Panc1 (cell line): ENCODE data around the gene YY1. TPM values are rescaled to one million over a fixed set of nuclear protein-coding genes. Genes with fewer than 3 reads are reported as not detected.

ENCODE experiments used
- ATAC-seq: fragments of 200-7000 bp; cut with Tn5 transposase; 2 replicates; pipeline ENCODE4 v1.9.1; 2020; ENCODE audit warnings: mild to moderate bottlenecking, moderate library complexity
- BruUV-seq: library from RNA; stranded (reverse); fragments of 400-500 nt; replicated peaks from 2 replicates; lab custom pipeline; 2021; lab: Mats Ljungman, UMichigan
- CTCF ChIA-PET: fragments of 300-600 bp; sonication (Branson Sonifier 250); formaldehyde crosslinking; loops from one replicate; lab custom pipeline; 2022; ENCODE audit warnings: antibody characterized with exemption; lab: Charles Lee
- POLR2A ChIA-PET: fragments of 300-600 bp; sonication (Branson Sonifier 250); formaldehyde crosslinking; loops from one replicate; lab custom pipeline; 2022; ENCODE audit warnings: antibody characterized with exemption; lab: Charles Lee
- DNase-seq: peaks from one replicate; pipeline ENCODE4 v3.0.0-alpha.2; 2010; ENCODE audit warnings: low read depth, low spot score
- H3K27ac ChIP-seq: 2 replicates; pipeline ENCODE4 v1.5.1; 2011; ENCODE audit warnings: mild to moderate bottlenecking, low read length, inconsistent platforms
- H3K27me3 ChIP-seq: fragments of 200-500 bp; sonication (Bioruptor generic); 2 replicates; pipeline ENCODE4 v1.6.0; 2014; ENCODE audit warnings: low read length, inconsistent platforms; ENCODE audit not compliant: control insufficient read depth, insufficient read depth
- H3K36me3 ChIP-seq: fragments of 200-500 bp; sonication (Bioruptor generic); 2 replicates; pipeline ENCODE4 v1.5.1; 2014; ENCODE audit warnings: inconsistent platforms, mild to moderate bottlenecking, low read length, moderate library complexity; ENCODE audit not compliant: control insufficient read depth, insufficient read depth
- H3K4me1 ChIP-seq: 2 replicates; pipeline ENCODE4 v1.5.1; 2011; ENCODE audit warnings: inconsistent platforms, mild to moderate bottlenecking, low read length, moderate library complexity; ENCODE audit not compliant: control insufficient read depth, insufficient read depth
- H3K4me3 ChIP-seq, 2 experiments: 2 replicates each; pipeline ENCODE4 v1.5.1; 2011 to 2012; ENCODE audit warnings: low read depth in 2 of 2, low read length in 2 of 2, mild to moderate bottlenecking in 2 of 2, inconsistent platforms in 1 of 2, moderate library complexity in 1 of 2
- H3K9me3 ChIP-seq: fragments of 200-500 bp; sonication (Bioruptor generic); 2 replicates; pipeline ENCODE4 v1.5.1; 2014; ENCODE audit warnings: low read depth, mild to moderate bottlenecking, inconsistent platforms, low read length, moderate library complexity; ENCODE audit not compliant: control insufficient read depth, insufficient read depth
- CTCF ChIP-seq: fragments of 450-650 bp; IDR thresholded peaks from 2 replicates; pipeline ENCODE4 v1.5.1; 2017; ENCODE audit warnings: mild to moderate bottlenecking
- POLR2AphosphoS5 ChIP-seq: IDR thresholded peaks from 2 replicates; pipeline ENCODE4 v1.6.1; 2012; ENCODE audit warnings: mild to moderate bottlenecking, low read depth, low read length, moderate library complexity
- REST ChIP-seq, 2 experiments: IDR thresholded peaks; 2 replicates each; pipeline ENCODE4 v1.6.1; 2011 to 2012; ENCODE audit warnings: low read depth in 2 of 2, control low read depth in 1 of 2, low read length in 1 of 2, mild to moderate bottlenecking in 1 of 2, moderate library complexity in 1 of 2; ENCODE audit not compliant: insufficient read depth in 1 of 2
- SIN3A ChIP-seq: IDR thresholded peaks from 2 replicates; pipeline ENCODE4 v1.6.1; 2012; ENCODE audit warnings: low read depth, mild to moderate bottlenecking, low read length, moderate library complexity, borderline replicate concordance; ENCODE audit not compliant: insufficient read depth
- TCF7L2 ChIP-seq: IDR thresholded peaks from 2 replicates; pipeline ENCODE4 v1.6.1; 2011; ENCODE audit warnings: mild to moderate bottlenecking, low read depth, low read length, inconsistent platforms
- in situ Hi-C: cut with HindIII; loops from 2 replicates; pipeline ENCODE4 v1.10.0; 2016; ENCODE audit warnings: low sequenced_read_pairs, low pct_unique_long_range_greater_than_20kb
- intact Hi-C: fragments of 100-400 bp; cut with micrococcal nuclease; formaldehyde crosslinking; loops from one replicate; pipeline ENCODE4 v1.10.0; 2022; ENCODE audit not compliant: unreplicated experiment
- total RNA-seq: library from RNA; stranded (reverse); gene quantifications from one replicate; pipeline ENCODE4 v1.2.1, GENCODE V29; 2021; ENCODE audit not compliant: unreplicated experiment

The YY1 gene
- total RNA-seq, 1 experiment from 2014 or later = 71.3 TPM

- Histone ChIP-seq H3K4me1 (peaks cover 14% of the 10 kb centered on the region), H3K36me3 (no peaks in the 10 kb centered on the region), H3K27me3 (no peaks in the 10 kb centered on the region), H3K4me3 (no peak overlapping the region), H3K9me3 (no peaks in the 10 kb centered on the region), H3K27ac (no peak overlapping the region)
- TF ChIP-seq SIN3A (no peak), TCF7L2 (no peak), CTCF (no peak), POLR2AphosphoS5 (no peak), REST (IDR thresholded peaks at IDR 0.05; ENCODE audit: insufficient read depth in 1 of 2, low read depth in 2 of 2, low read length in 1 of 2) (no peak)
- ATAC-seq = no peak
- POLR2A ChIA-PET = no interaction called here
- no peak for DNase-seq
- CTCF ChIA-PET = interaction anchor here (0.5 kb wide), 1 partner anchor 12 kb away, joined by 4 read pairs; no protein-coding TSS in a partner anchor
- intact Hi-C loops = no loop called here
- in situ Hi-C loops = no loop called here
- no TSS peak for BruUV-seq
Observed at GRCh38 chr14:100290607-100291304, 51.8 kb downstream of the YY1 start.

GRCh38 chr14:100291305-100292075 lies 52.5 kb downstream of the YY1 start:
- ChIA-PET POLR2A (no interaction called here), CTCF (interaction anchor here (0.5 kb wide), 1 partner anchor 11 kb away, joined by 4 read pairs; no protein-coding TSS in a partner anchor)
- Histone ChIP-seq H3K36me3 (no peaks in the 10 kb centered on the region), H3K27me3 (no peaks in the 10 kb centered on the region), H3K9me3 (no peaks in the 10 kb centered on the region), H3K27ac (no peak overlapping the region), H3K4me3 (no peak overlapping the region), H3K4me1 (peaks cover 14% of the 10 kb centered on the region)
- intact Hi-C loops (no loop called here), in situ Hi-C loops (no loop called here)
- no TSS peak for BruUV-seq
- ATAC-seq (no peak), DNase-seq (no peak)
- TF ChIP-seq REST (IDR thresholded peaks at IDR 0.05; ENCODE audit: insufficient read depth in 1 of 2, low read depth in 2 of 2, low read length in 1 of 2) = no peak
- no peak for TF ChIP-seq POLR2AphosphoS5
- no peak for TF ChIP-seq TCF7L2
- TF ChIP-seq SIN3A = no peak
- TF ChIP-seq CTCF = no peak
